Testis (tissue), 2 donors: ENCODE measurements around the gene CLCN4.

Source experiments
- CTCF ChIP-seq, 3 experiments: fragments of 450-650 bp in 2 of 3; fragments of 200-600 bp in 1 of 3; sonication (generic) in 1 of 3; IDR thresholded peaks; one replicate each; pipeline ENCODE4 v1.5.1; 2016 to 2019; ENCODE audit warnings: antibody characterized with exemption in 3 of 3, mild to moderate bottlenecking in 2 of 3, moderate library complexity in 1 of 3
- POLR2A ChIP-seq: fragments of 450-650 bp; IDR thresholded peaks from one replicate; pipeline ENCODE4 v1.6.1; 2017; ENCODE audit warnings: antibody characterized with exemption, mild to moderate bottlenecking, moderate library complexity

- no peak for TF ChIP-seq CTCF (IDR thresholded peaks at IDR 0.05)
- no peak for TF ChIP-seq POLR2A
Observed at GRCh38 chrX:10166248-10166716, 9.5 kb downstream of the CLCN4 start.
